ENCODE data around the gene ZSCAN23. TPM values are rescaled to one million over a fixed set of nuclear protein-coding genes. Genes with fewer than 3 reads are reported as not detected.
"Not testable (repeated sequence)": the region's sequence is repeated elsewhere in the genome, so short reads cannot be mapped to it uniquely, and the experiment has no call there.

ZSCAN23 gene
- total and polyA plus RNA-seq, 7 donors, result 0.08 to 0.75 (median 0.26) TPM; not detected in 1

DNA sequence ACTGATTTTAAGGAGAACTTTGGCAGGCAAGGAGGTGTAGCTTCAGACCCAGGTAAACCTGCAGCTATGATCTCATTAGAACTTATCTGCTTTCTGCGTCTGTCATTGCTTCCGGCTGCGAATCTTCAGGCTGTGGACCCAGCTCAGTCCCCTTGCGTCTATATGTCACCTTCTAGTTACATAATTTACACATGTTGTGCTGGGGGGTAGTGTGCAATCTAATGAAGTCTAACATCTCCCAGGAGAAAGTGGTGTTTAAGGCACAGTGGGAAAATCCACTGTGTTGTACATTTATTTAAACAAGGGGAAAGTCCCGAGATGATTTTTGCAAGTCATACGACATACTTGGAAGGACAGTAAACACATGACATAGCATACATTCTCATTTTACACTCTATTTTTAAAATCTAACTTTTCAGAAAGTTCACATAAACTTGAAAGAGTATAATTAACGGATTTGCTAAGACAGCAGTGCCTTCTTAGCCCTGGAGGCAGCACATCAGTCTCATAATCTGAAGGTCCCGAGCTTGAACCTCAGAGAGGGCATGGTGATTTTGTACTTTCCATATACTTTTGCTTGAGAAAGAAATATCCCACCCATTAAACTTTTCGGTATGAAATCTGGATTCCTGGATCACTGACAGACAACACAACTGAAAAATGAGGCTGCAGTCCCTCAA is 37.1 kb upstream of the ZSCAN23 start:
- DNase-seq (no peak), ATAC-seq (no peak)
- Histone ChIP-seq H3K27ac (no peak overlapping the region), H3K4me1 (no peaks in the 10 kb centered on the region), H3K27me3 (ENCODE audit: insufficient read depth in 3 of 3, low read length in 2 of 3) (peaks cover 0 to 23% (median 3%) of the 10 kb centered on the region in 3 donors), H3K9me3 (no peaks in the 10 kb centered on the region), H3K36me3 (ENCODE audit: insufficient read depth in 1 of 2, low read depth in 1 of 2) (no peaks in the 10 kb centered on the region), H3K4me3 (no peak overlapping the region)
- 66 to 72% (median 67%) methylated on average over 9 of the region's 9 CpGs for WGBS, 3 donors
- intact Hi-C loops (cut with DNase I), result no loop called here
- TF ChIP-seq, protein P1, sequence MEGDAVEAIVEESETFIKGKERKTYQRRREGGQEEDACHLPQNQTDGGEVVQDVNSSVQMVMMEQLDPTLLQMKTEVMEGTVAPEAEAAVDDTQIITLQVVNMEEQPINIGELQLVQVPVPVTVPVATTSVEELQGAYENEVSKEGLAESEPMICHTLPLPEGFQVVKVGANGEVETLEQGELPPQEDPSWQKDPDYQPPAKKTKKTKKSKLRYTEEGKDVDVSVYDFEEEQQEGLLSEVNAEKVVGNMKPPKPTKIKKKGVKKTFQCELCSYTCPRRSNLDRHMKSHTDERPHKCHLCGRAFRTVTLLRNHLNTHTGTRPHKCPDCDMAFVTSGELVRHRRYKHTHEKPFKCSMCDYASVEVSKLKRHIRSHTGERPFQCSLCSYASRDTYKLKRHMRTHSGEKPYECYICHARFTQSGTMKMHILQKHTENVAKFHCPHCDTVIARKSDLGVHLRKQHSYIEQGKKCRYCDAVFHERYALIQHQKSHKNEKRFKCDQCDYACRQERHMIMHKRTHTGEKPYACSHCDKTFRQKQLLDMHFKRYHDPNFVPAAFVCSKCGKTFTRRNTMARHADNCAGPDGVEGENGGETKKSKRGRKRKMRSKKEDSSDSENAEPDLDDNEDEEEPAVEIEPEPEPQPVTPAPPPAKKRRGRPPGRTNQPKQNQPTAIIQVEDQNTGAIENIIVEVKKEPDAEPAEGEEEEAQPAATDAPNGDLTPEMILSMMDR (IDR thresholded peaks at IDR 0.05), result no peak

- no peak for DNase-seq
- intact Hi-C loops (cut with DNase I), result no loop called here
- no peaks in the 10 kb centered on the region for H3K36me3 ChIP-seq (ENCODE audit: insufficient read depth in 1 of 2, low read depth in 1 of 2)
- no peaks in the 10 kb centered on the region for H3K9me3 ChIP-seq
- no peaks in the 10 kb centered on the region for H3K4me1 ChIP-seq
- TF ChIP-seq, protein P1 (IDR thresholded peaks at IDR 0.05), result no peak
- no peak for ATAC-seq
- no peak overlapping the region for H3K27ac ChIP-seq
- H3K27me3 ChIP-seq (ENCODE audit: insufficient read depth in 3 of 3, low read length in 2 of 3), result peaks cover 0 to 23% (median 3%) of the 10 kb centered on the region in 3 donors
- H3K4me3 ChIP-seq, result no peak overlapping the region
- 46 to 53% (median 52%) methylated on average over 12 of the region's 12 CpGs for WGBS, 3 donors
Measured at GRCh38 chr6:28478518-28478917, 35.2 kb upstream of the ZSCAN23 start.

GRCh38 chr6:28474441-28475219 is 31.3 kb upstream of the ZSCAN23 start:
- ATAC-seq, result no peak
- Histone ChIP-seq H3K9me3 (no peaks in the 10 kb centered on the region), H3K4me3 (no peak overlapping the region), H3K27ac (no peak overlapping the region), H3K4me1 (no peaks in the 10 kb centered on the region), H3K27me3 (ENCODE audit: insufficient read depth in 3 of 3, low read length in 2 of 3) (peaks cover 0 to 20% (median 0%) of the 10 kb centered on the region in 3 donors), H3K36me3 (ENCODE audit: insufficient read depth in 1 of 2, low read depth in 1 of 2) (no peaks in the 10 kb centered on the region)
- DNase-seq, result no peak
- intact Hi-C loops (cut with DNase I), result no loop called here
- TF ChIP-seq, protein P1 (IDR thresholded peaks at IDR 0.05), result no peak
- 3 to 5% (median 4%) methylated on average over 18 of the region's 18 CpGs for WGBS, 3 donors

- ATAC-seq; DNase-seq; intact Hi-C loops (cut with DNase I); H3K27ac ChIP-seq; H3K36me3 ChIP-seq (ENCODE audit: insufficient read depth in 1 of 2, low read depth in 1 of 2); H3K4me1 ChIP-seq; H3K9me3 ChIP-seq; H3K27me3 ChIP-seq (ENCODE audit: insufficient read depth in 3 of 3, low read length in 2 of 3); H3K4me3 ChIP-seq: not testable (repeated sequence)
- 94 to 95% (median 94%) methylated on average over 27 to 45 of the region's 45 CpGs for WGBS, 3 donors
Measured at GRCh38 chr6:28469153-28469745, 26.0 kb upstream of the ZSCAN23 start.

- DNase-seq, result no peak
- TF ChIP-seq, protein P1 (IDR thresholded peaks at IDR 0.05), result no peak
- WGBS, 3 donors, result 71 to 87% (median 80%) methylated on average over 7 of the region's 7 CpGs
- no peak for ATAC-seq
- Histone ChIP-seq H3K4me3 (no peak overlapping the region), H3K9me3 (no peaks in the 10 kb centered on the region), H3K4me1 (no peaks in the 10 kb centered on the region), H3K36me3 (ENCODE audit: insufficient read depth in 1 of 2, low read depth in 1 of 2) (no peaks in the 10 kb centered on the region), H3K27ac (no peak overlapping the region), H3K27me3 (ENCODE audit: insufficient read depth in 3 of 3, low read length in 2 of 3) (peaks cover 2 to 3% (median 3%) of the 10 kb centered on the region in 3 donors)
- intact Hi-C loops (cut with DNase I), result no loop called here
Measured at GRCh38 chr6:28468056-28468455, 24.8 kb upstream of the ZSCAN23 start.
